GM12878 (cell line): Measurements from ENCODE around the gene PTGFRN.

Source experiments
- ATF3 ChIP-seq: IDR thresholded peaks from 2 replicates; pipeline ENCODE4 v1.6.1; 2011; ENCODE audit warnings: low read depth, mild to moderate bottlenecking, low read length, moderate library complexity, borderline replicate concordance; ENCODE audit errors: extremely low read depth
- BMI1 ChIP-seq: fragments of 450-650 bp; IDR thresholded peaks from 2 replicates; pipeline ENCODE4 v1.6.1; 2016; ENCODE audit warnings: mild to moderate bottlenecking, moderate library complexity, borderline replicate concordance
- CEBPB ChIP-seq, 2 experiments: fragments of 150-350 bp in 1 of 2; IDR thresholded peaks; 2 replicates each; pipeline ENCODE4 v1.6.1; 2012 to 2014; ENCODE audit warnings: low read depth in 2 of 2, low read length in 2 of 2, borderline replicate concordance in 1 of 2, inconsistent platforms in 1 of 2
- CTCF ChIP-seq, 3 experiments: IDR thresholded peaks in 2 of 3; conservative IDR thresholded peaks in 1 of 3; 2 replicates each; pipeline ENCODE4 v1.5.1; 2011; ENCODE audit warnings: low read depth in 3 of 3, low read length in 3 of 3, mild to moderate bottlenecking in 3 of 3, control low read depth in 2 of 3, moderate library complexity in 2 of 3, inconsistent platforms in 1 of 3, mixed read lengths in 1 of 3; ENCODE audit not compliant: control insufficient read depth in 2 of 3, insufficient read depth in 1 of 3; ENCODE audit errors: extremely low read depth in 1 of 3
- ETV6 ChIP-seq, 2 experiments: fragments of 450-650 bp in 1 of 2; IDR thresholded peaks in 1 of 2; conservative IDR thresholded peaks in 1 of 2; 2 replicates each; pipeline ENCODE4 v1.6.1; 2014; ENCODE audit warnings: antibody characterized with exemption in 1 of 2, borderline replicate concordance in 1 of 2, low read depth in 1 of 2, mild to moderate bottlenecking in 1 of 2, moderate library complexity in 1 of 2
- FOS ChIP-seq: IDR thresholded peaks from 3 replicates; pipeline ENCODE4 v1.6.1; 2011; ENCODE audit warnings: borderline replicate concordance; ENCODE audit not compliant: insufficient read length; ENCODE audit errors: extremely low read depth
- MEF2A ChIP-seq: IDR thresholded peaks from 2 replicates; pipeline ENCODE4 v1.6.1; 2011; ENCODE audit warnings: low read depth, mild to moderate bottlenecking, low read length, moderate library complexity; ENCODE audit not compliant: insufficient read depth
- STAT1 ChIP-seq: fragments of 450-650 bp; conservative IDR thresholded peaks from 2 replicates; pipeline ENCODE4 v1.6.1; 2014; ENCODE audit warnings: antibody characterized with exemption, mild to moderate bottlenecking
- USF1 ChIP-seq: IDR thresholded peaks from 2 replicates; pipeline ENCODE4 v1.6.1; 2011; ENCODE audit warnings: borderline replicate concordance, low read depth, mild to moderate bottlenecking, moderate library complexity, mixed read lengths, low read length; ENCODE audit not compliant: insufficient read depth; ENCODE audit errors: extremely low read length
- ZNF384 ChIP-seq: IDR thresholded peaks from 2 replicates; pipeline ENCODE4 v1.6.1; 2012; ENCODE audit warnings: low read depth, mild to moderate bottlenecking, low read length, improper control_type of control experiment, borderline replicate concordance

- TF ChIP-seq CTCF (IDR thresholded peaks at IDR 0.05 in 2 of 3, conservative IDR thresholded peaks at IDR 0.05 in 1 of 3; ENCODE audit: control insufficient read depth in 2 of 3, extremely low read depth in 1 of 3, insufficient read depth in 1 of 3, low read depth in 3 of 3, low read length in 3 of 3): no peak
- no peak for TF ChIP-seq CEBPB (IDR thresholded peaks at IDR 0.05; ENCODE audit: borderline replicate concordance in 1 of 2, low read depth in 2 of 2, low read length in 2 of 2)
- no peak for TF ChIP-seq ETV6 (conservative IDR thresholded peaks at IDR 0.05 in 1 of 2, IDR thresholded peaks at IDR 0.05 in 1 of 2; ENCODE audit: borderline replicate concordance in 1 of 2, low read depth in 1 of 2)
- TF ChIP-seq BMI1: no peak
- no peak for TF ChIP-seq ATF3
- TF ChIP-seq FOS: no peak
- no peak for TF ChIP-seq ZNF384
- no peak for TF ChIP-seq USF1
- no peak for TF ChIP-seq STAT1
- no peak for TF ChIP-seq MEF2A
These were observed 22.5 kb upstream of the PTGFRN start for GRCh38 chr1:116887212-116887611.
